ENCODE data around the gene EPS15. TPM values are rescaled to one million over a fixed set of nuclear protein-coding genes. Genes with fewer than 3 reads are reported as not detected.

Gene EPS15
- total and polyA plus RNA-seq, 2 of the 8 experiments (the other 6 are each of a cell fraction or from before 2014, with no cell fraction given) = 15.9 to 57.2 TPM

DNA sequence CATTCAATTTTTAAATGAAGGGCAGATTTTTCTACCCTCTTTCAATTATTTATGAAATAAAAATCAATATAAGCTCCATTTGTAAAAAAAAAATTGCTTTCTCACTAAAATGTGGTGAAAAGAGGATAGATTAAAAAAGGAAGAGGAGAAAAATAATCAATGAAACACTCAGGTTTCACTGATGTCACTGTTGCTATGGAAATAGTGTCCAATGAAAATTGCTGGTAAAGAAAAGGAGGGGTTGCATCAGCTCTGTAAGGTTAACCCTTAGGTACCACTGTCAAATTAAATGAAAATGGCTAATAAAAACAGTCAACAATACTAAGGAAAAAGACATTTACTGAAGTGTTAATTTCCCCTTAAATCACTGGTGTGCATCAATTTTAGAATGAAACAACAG is 97.1 kb downstream of the EPS15 start (continued):
- TF ChIP-seq JUND (IDR thresholded peaks at IDR 0.05; ENCODE audit: low read length) (peak; percentile 76), KDM4A (IDR thresholded peaks at IDR 0.05; ENCODE audit: low read depth, low read length, severe bottlenecking) (no peak), TAF7 (optimal IDR thresholded peaks at IDR 0.05; ENCODE audit: borderline replicate concordance, low read depth, low read length) (no peak), PHF8 (conservative IDR thresholded peaks at IDR 0.05; ENCODE audit: low read depth, low read length) (no peak), KDM1A (IDR thresholded peaks at IDR 0.05; ENCODE audit: borderline replicate concordance, low read length) (no peak), CEBPB (IDR thresholded peaks at IDR 0.05; ENCODE audit: low read depth, low read length) (peak; percentile 99), CBX5 (IDR thresholded peaks at IDR 0.05; ENCODE audit: low read depth, low read length) (no peak), CTBP2 (IDR thresholded peaks at IDR 0.05; ENCODE audit: borderline replicate concordance, insufficient read depth, insufficient read length, low read length) (no peak), JUN (IDR thresholded peaks at IDR 0.05; ENCODE audit: low read depth, low read length) (no peak), KDM5A (IDR thresholded peaks at IDR 0.05; ENCODE audit: low read length) (no peak), MAFK (IDR thresholded peaks at IDR 0.05; ENCODE audit: low read depth, low read length) (no peak), CREB1 (IDR thresholded peaks at IDR 0.05) (peak; percentile 95), RFX5 (IDR thresholded peaks at IDR 0.05; ENCODE audit: borderline replicate concordance, low read depth, low read length) (peak; percentile 100), ZNF274 (IDR thresholded peaks at IDR 0.05; ENCODE audit: borderline replicate concordance, extremely low read depth, low read length) (no peak), EP300 (IDR thresholded peaks at IDR 0.05; ENCODE audit: borderline replicate concordance in 1 of 2, low read depth in 2 of 2, low read length in 2 of 2) (no peak), CHD1 (IDR thresholded peaks at IDR 0.05; ENCODE audit: low read depth, low read length) (no peak), YY1 (IDR thresholded peaks at IDR 0.05; ENCODE audit: low read depth, low read length) (no peak), SUZ12 (IDR thresholded peaks at IDR 0.05; ENCODE audit: low read length) (no peak), BACH1 (IDR thresholded peaks at IDR 0.05; ENCODE audit: low read length) (no peak), BRCA1 (IDR thresholded peaks at IDR 0.05; ENCODE audit: low read depth, low read length) (0 out of 2 replicates have a peak, but pooled peaks have one; percentile 42), SP4 (IDR thresholded peaks at IDR 0.05; ENCODE audit: low read length) (no peak), GABPA (IDR thresholded peaks at IDR 0.05; ENCODE audit: borderline replicate concordance, insufficient read depth, low read length) (no peak)

Data from H1 (cell line).